Measurements from ENCODE around the gene TPST2.

The TPST2 gene

GRCh38 chr22:26496456-26496855 lies 93.5 kb downstream of the TPST2 start:
- Histone ChIP-seq H3K9ac (peak overlapping the region; percentile 7; the same call in 1 of the 2 replicates), H3K4me2 (peak overlapping the region; percentile 45; the same call in 1 of the 2 replicates), H3K27me3 (no peaks in the 10 kb centered on the region), H4K20me1 (peaks cover 7% of the 10 kb centered on the region; the same call in 1 of the 2 replicates), H3K27ac (peak overlapping the region; percentile 14), H3K4me1 (peaks cover 96% of the 10 kb centered on the region), H3K4me3 (no peak overlapping the region), H3K9me3 (peaks cover 6% of the 10 kb centered on the region; the same call in 1 of the 2 replicates), H3K36me3 (peaks cover 98% of the 10 kb centered on the region)
- TF ChIP-seq Cebpa-rat (IDR thresholded peaks at IDR 0.05), result no peak

GRCh38 chr22:26494506-26494905 lies 95.4 kb downstream of the TPST2 start:
- Histone ChIP-seq H4K20me1 (peaks cover 7% of the 10 kb centered on the region; the same call in 1 of the 2 replicates), H3K9me3 (peaks cover 6% of the 10 kb centered on the region; the same call in 1 of the 2 replicates), H3K4me2 (peak overlapping the region; percentile 94; the same call in 1 of the 2 replicates), H3K36me3 (peaks cover 100% of the 10 kb centered on the region), H3K27ac (no peak overlapping the region), H3K4me3 (no peak overlapping the region), H3K27me3 (no peaks in the 10 kb centered on the region), H3K4me1 (peaks cover 96% of the 10 kb centered on the region), H3K9ac (no peak overlapping the region)
- no peak for TF ChIP-seq Cebpa-rat (IDR thresholded peaks at IDR 0.05)

GRCh38 chr22:26492220-26492619 lies 97.7 kb downstream of the TPST2 start:
- H3K4me2 ChIP-seq, result peak overlapping the region; percentile 94; the same call in 1 of the 2 replicates
- no peak for TF ChIP-seq Cebpa-rat (IDR thresholded peaks at IDR 0.05)
- no peaks in the 10 kb centered on the region for H3K9me3 ChIP-seq
- peak overlapping the region; percentile 98 for H3K27ac ChIP-seq
- no peaks in the 10 kb centered on the region for H3K27me3 ChIP-seq
- peaks cover 96% of the 10 kb centered on the region for H3K4me1 ChIP-seq
- H3K36me3 ChIP-seq, result peaks cover 87% of the 10 kb centered on the region
- H3K4me3 ChIP-seq, result no peak overlapping the region
- H4K20me1 ChIP-seq, result peaks cover 6% of the 10 kb centered on the region; the same call in 1 of the 2 replicates
- peak overlapping the region; percentile 100; the same call in 1 of the 2 replicates for H3K9ac ChIP-seq

GRCh38 chr22:26489447-26490036 lies 100.4 kb downstream of the TPST2 start:
- Histone ChIP-seq H3K4me1 (peaks cover 100% of the 10 kb centered on the region), H3K9me3 (no peaks in the 10 kb centered on the region), H3K4me3 (peak overlapping the region; percentile 90), H3K27me3 (no peaks in the 10 kb centered on the region), H3K27ac (peak overlapping the region; percentile 98), H3K4me2 (peak overlapping the region; percentile 94), H3K36me3 (peaks cover 60% of the 10 kb centered on the region), H4K20me1 (no peaks in the 10 kb centered on the region; the same call in 1 of the 2 replicates), H3K9ac (peak overlapping the region; percentile 100)
- TF ChIP-seq Cebpa-rat (IDR thresholded peaks at IDR 0.05), result no peak

- peak overlapping the region; percentile 100 for H3K9ac ChIP-seq
- peak overlapping the region; percentile 90 for H3K4me3 ChIP-seq
- H4K20me1 ChIP-seq, result no peaks in the 10 kb centered on the region
- TF ChIP-seq Cebpa-rat (IDR thresholded peaks at IDR 0.05), result no peak
- peaks cover 87% of the 10 kb centered on the region for H3K4me1 ChIP-seq
- H3K27me3 ChIP-seq, result no peaks in the 10 kb centered on the region
- peaks cover 45% of the 10 kb centered on the region for H3K36me3 ChIP-seq
- H3K9me3 ChIP-seq, result no peaks in the 10 kb centered on the region
- peak overlapping the region; percentile 94 for H3K4me2 ChIP-seq
- H3K27ac ChIP-seq, result peak overlapping the region; percentile 98
Measured at GRCh38 chr22:26487996-26488395, 101.9 kb downstream of the TPST2 start.

GRCh38 chr22:26486394-26486793 lies 103.5 kb downstream of the TPST2 start:
- H4K20me1 ChIP-seq, result no peaks in the 10 kb centered on the region
- peaks cover 78% of the 10 kb centered on the region for H3K4me1 ChIP-seq
- peak overlapping the region; percentile 94 for H3K4me2 ChIP-seq
- no peaks in the 10 kb centered on the region for H3K27me3 ChIP-seq
- peak overlapping the region; percentile 90 for H3K4me3 ChIP-seq
- no peaks in the 10 kb centered on the region for H3K9me3 ChIP-seq
- peak overlapping the region; percentile 98 for H3K27ac ChIP-seq
- peaks cover 29% of the 10 kb centered on the region for H3K36me3 ChIP-seq
- peak overlapping the region; percentile 100 for H3K9ac ChIP-seq
- TF ChIP-seq Cebpa-rat (IDR thresholded peaks at IDR 0.05), result 0 out of 2 replicates have a peak, but pooled peaks have one; percentile 26

- H3K9ac ChIP-seq, result peak overlapping the region; percentile 100
Measured at GRCh38 chr22:26485806-26486390, 104.0 kb downstream of the TPST2 start.

GRCh38 chr22:26485013-26485412 lies 104.9 kb downstream of the TPST2 start:
- peaks cover 64% of the 10 kb centered on the region for H3K4me1 ChIP-seq
- H3K9me3 ChIP-seq, result no peaks in the 10 kb centered on the region
- H3K4me3 ChIP-seq, result peak overlapping the region; percentile 90
- H3K36me3 ChIP-seq, result peaks cover 15% of the 10 kb centered on the region
- peak overlapping the region; percentile 94 for H3K4me2 ChIP-seq
- no peak for TF ChIP-seq Cebpa-rat (IDR thresholded peaks at IDR 0.05)
- peak overlapping the region; percentile 98 for H3K27ac ChIP-seq
- no peaks in the 10 kb centered on the region for H3K27me3 ChIP-seq
- H3K9ac ChIP-seq, result peak overlapping the region; percentile 100
- H4K20me1 ChIP-seq, result no peaks in the 10 kb centered on the region

More at GRCh38 chr22:26485806-26486390, 104.0 kb downstream of the TPST2 start:
- Histone ChIP-seq H3K4me2 (peak overlapping the region; percentile 94), H3K9me3 (no peaks in the 10 kb centered on the region), H4K20me1 (no peaks in the 10 kb centered on the region), H3K4me1 (peaks cover 73% of the 10 kb centered on the region), H3K27me3 (no peaks in the 10 kb centered on the region), H3K27ac (peak overlapping the region; percentile 98), H3K36me3 (peaks cover 24% of the 10 kb centered on the region), H3K4me3 (peak overlapping the region; percentile 90)
- no peak for TF ChIP-seq Cebpa-rat (IDR thresholded peaks at IDR 0.05)

GRCh38 chr22:26484360-26484706 lies 105.6 kb downstream of the TPST2 start:
- Histone ChIP-seq H4K20me1 (no peaks in the 10 kb centered on the region), H3K27ac (peak overlapping the region; percentile 98)

More at GRCh38 chr22:26484360-26484706, 105.6 kb downstream of the TPST2 start:
- no peaks in the 10 kb centered on the region for H3K9me3 ChIP-seq
- H3K4me3 ChIP-seq, result peak overlapping the region; percentile 90
- TF ChIP-seq Cebpa-rat (IDR thresholded peaks at IDR 0.05), result no peak
- peaks cover 57% of the 10 kb centered on the region for H3K4me1 ChIP-seq
- H3K4me2 ChIP-seq, result peak overlapping the region; percentile 94
- H3K9ac ChIP-seq, result peak overlapping the region; percentile 100
- peaks cover 8% of the 10 kb centered on the region for H3K36me3 ChIP-seq
- no peaks in the 10 kb centered on the region for H3K27me3 ChIP-seq
